GM19240 (cell line): ENCODE measurements around the gene PLIN1.

Experiments used
- DNase-seq: peaks from one replicate; pipeline ENCODE4 v3.0.0; 2011; ENCODE audit warnings: low spot score; ENCODE audit not compliant: insufficient read length

Gene PLIN1

GRCh38 chr15:89672221-89673164, 6.7 kb downstream of the PLIN1 start:
- no peak for DNase-seq

GRCh38 chr15:89671687-89672086, 7.5 kb downstream of the PLIN1 start:
- no peak for DNase-seq

DNA sequence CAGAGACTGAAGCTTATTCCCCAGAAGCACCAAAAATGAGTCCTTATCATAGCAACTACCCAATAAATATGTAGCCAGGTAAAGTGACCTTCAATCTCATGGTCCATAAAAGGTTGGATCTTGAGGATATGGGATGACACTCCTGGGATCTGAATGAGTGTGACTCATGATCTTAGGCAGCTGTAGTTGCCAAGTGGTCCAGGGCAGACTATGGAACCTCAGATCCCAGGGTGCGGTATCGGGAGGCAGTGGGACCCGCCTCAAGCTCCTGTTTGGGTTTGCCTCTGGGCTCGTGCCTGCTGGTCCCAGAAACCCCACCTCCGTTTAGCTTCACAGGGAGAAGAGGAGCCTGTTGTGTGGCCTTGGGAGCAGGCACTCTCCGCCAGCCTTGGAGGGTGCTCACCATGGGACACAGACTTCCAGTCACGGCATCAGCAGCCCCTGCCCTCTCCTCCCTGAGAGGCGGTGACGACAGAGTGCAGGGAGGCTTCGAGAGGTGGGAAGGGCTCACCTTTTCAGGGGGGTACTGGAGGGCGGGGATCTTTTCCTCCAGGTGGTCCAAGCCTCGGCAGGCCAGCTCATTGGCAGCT, 8.1 kb downstream of the PLIN1 start:
- no peak for DNase-seq

GRCh38 chr15:89669941-89670340, 9.2 kb downstream of the PLIN1 start:
- DNase-seq, result no peak

- no peak for DNase-seq
Observed at GRCh38 chr15:89669309-89669865, 9.8 kb downstream of the PLIN1 start.

DNA sequence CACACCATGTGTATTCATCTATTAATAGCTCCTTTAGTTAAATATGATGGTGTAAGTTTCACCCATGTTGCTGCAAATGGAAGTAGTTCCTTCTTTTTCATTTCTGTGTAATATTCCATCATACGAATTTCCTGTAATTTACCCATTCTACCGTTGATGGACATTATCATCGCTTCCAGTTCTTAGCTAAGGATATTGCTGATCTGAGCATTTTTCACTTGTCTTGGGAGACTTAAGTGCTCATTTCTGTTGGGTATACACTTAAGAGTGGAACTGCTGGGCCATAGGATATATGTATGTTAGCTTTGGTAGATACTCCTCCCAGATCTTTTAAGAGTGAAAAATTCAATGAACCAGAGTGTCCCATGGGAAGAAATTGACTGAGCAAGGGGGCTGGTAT, 11.0 kb downstream of the PLIN1 start:
- no peak for DNase-seq

GRCh38 chr15:89667706-89667960, 11.5 kb downstream of the PLIN1 start:
- no peak for DNase-seq

- DNase-seq, result no peak
Observed at GRCh38 chr15:89666858-89667705, 12.1 kb downstream of the PLIN1 start.

DNA sequence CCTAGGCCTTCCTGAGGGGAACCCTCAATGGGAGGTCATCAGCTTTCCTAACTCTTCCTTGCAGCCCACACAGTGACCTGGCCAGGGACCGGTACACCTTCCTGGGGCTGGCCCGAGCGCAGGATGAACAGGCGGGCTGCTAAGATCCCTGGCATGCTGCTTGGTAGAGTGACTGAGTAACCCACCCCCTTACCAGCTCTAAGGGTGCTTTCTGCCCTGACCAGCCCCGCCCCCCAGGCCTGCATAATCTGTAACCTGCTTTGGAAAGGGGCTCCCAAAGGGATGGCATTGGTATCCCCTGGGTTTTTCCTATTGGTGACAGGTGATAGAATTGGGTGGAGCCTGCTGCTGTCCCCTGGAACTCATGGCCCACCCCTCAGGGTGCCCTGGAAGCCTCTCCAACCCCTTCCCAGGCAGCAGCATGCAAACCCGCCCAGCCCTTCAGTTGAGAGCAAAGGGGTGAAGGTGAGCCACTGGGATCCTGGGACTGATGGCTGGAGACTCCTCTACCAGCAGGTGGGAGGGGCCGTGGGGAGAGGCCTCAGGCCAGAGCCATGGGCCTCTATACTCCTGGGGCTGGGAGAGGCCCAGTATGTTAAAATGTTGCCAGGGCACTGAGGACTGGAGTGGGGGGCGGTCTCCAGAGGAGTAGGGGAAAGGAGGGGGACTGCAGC, 12.8 kb downstream of the PLIN1 start:
- no peak for DNase-seq

DNA sequence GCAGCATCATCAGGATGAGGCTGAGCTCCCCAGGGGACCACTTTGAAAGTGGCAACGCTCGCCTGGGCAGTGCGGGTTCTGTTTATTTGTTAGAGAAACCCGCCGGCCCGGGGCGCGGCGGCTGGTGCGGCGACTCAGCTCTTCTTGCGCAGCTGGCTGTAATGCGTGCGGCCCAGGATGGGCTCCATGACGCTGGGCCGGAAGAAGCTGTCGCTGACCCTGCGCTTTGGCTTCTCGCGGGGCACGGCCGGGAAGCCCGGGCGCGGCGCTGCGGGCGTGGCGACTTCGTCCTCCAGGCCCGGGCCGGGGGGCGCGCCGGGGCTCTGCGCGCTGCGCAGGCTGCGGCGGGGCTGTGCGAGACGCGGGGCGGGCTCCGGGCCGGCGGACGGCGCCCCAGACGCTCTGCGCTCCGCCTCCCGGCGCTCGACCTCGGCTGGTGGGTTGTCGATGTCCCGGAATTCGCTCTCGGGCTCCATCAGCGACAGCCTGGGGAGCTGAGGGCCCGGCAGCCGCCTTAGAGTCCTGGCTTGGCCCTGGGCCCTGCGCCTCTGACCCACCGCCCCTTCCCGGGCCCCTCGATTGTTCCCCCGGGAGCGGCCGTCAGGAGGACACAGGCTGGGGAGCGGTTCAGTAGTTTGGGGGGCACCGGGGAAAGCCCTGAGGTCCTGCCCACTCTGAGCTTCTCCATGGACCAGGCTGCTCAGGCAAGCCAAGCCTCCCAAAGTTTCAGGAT, 13.6 kb downstream of the PLIN1 start:
- DNase-seq, result no peak

DNA sequence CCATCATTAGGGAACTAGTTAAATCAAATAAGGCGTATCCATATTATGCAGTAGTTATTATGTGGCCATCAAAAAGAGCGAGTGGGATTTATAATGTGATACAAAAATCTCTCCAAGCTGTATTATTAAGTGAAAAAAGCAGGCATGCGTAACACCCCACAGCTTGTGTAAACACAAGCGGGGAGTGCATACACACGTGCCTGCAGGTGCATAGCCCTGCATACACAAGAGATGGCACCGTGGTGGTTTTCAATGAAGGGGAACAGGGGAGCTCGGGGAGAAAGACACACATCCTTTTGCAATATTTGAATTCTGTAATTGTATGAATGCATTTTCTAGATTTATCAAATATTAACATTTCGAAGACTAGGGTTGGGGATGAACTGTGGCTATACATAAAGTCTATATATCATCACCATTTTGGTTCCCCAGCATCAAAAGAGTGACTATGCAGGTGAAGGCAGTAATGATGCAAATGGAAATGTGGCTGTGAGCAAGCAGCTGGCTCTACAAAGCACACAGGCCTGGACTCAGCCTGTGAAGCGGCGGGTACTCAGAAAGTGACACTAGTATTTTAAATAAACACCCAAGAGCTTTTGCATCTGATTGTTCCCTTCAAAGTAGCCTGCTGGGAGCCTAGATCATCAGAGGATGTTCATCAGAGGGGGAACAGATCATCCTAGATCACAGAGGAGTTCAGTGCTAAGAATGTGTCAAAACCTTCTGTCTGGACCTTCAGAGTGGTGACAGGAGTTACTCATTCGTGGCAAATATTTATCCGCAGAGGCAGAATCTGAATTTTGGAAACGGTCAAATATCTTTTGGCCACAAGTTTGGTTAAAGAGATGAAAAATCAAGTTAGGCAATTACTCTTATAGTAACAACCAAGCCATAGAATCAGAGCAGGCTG, 14.5 kb downstream of the PLIN1 start:
- DNase-seq, result no peak

- DNase-seq, result no peak
Observed at GRCh38 chr15:89662893-89663626, 16.1 kb downstream of the PLIN1 start.

GRCh38 chr15:89660556-89660955, 18.6 kb downstream of the PLIN1 start:
- no peak for DNase-seq

GRCh38 chr15:89659295-89659694, 19.9 kb downstream of the PLIN1 start:
- DNase-seq, result no peak

- DNase-seq, result no peak
Observed at GRCh38 chr15:89657686-89658200, 21.4 kb downstream of the PLIN1 start.

DNA sequence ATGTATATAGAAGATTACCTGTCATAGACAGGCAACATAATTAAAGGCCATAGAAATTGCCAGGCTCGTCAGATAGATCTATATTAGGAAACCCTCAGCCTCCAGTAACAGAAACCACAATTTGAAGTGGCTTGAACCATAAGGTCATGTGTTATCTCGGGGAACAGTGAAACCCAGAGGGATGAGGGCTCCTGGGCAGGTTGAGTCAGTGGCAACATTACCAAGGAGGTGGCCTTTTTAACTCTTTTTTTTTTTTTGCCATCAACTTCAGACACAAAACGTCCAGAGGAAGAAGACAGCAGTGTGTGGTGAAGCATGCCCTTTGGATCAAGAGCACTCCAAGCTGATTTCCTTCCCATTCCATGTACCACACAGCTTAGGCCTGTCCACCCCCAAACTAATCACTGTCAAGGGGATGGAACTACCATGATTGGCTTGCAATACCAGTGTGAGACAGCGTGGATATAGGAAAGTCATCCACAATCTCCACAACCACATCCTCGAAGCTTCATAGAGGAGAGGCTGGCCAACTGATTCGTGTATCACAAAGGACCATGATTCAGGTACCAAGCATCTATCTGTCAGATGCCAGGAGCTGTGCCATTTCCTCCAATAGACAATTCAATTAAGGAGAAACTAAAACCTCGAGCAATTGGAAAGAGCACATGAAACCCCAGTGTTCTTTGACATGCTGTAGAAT, 22.9 kb downstream of the PLIN1 start:
- DNase-seq, result no peak

- DNase-seq, result peak; percentile 42
Observed at GRCh38 chr15:89654847-89655805, 24.0 kb downstream of the PLIN1 start, which contains the start of gene KIF7. KIF7 (minus strand) TSS chr15:89655467; CDS start chr15:89652930, 2,537 bp downstream.
